HG03045 (cell line): ENCODE data around the gene LAMB3.

Experiments used
- ATAC-seq: cut with Tn5 transposase; IDR thresholded peaks from one replicate; pipeline ENCODE4 v1.9.1; 2021; ENCODE audit warnings: mild to moderate bottlenecking, moderate library complexity; ENCODE audit not compliant: unreplicated experiment

Gene LAMB3

GRCh38 chr1:209634005-209634737, 18.1 kb downstream of the LAMB3 start:
- no peak for ATAC-seq

- ATAC-seq = no peak
These were observed 18.8 kb downstream of the LAMB3 start for GRCh38 chr1:209633335-209633997.

GRCh38 chr1:209630383-209631225, 21.6 kb downstream of the LAMB3 start:
- no peak for ATAC-seq

GRCh38 chr1:209629621-209630382, 22.4 kb downstream of the LAMB3 start:
- no peak for ATAC-seq

GRCh38 chr1:209628618-209629299, 23.5 kb downstream of the LAMB3 start:
- no peak for ATAC-seq

DNA sequence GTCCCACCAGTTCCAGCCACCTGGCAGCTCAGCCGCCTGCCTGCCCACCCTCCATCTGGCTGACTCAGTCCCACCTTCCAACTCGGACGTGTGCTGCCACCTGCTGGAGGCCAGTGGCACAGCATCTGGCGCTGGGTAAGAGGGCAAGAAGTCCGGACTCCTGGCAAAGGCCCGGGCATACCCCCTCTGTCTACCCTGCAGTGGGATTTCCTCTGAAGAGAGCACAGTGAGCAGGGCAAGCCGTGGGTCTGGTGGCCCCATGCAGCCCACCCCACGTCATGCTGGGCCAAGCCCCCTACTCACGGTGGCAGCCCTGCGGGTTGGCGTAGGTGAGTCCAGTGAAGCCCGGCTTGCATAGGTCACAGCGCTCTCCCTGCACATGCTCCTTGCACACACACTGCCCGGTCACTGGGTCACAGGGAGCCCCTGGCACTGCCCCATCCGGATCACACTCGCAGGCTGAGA, 24.5 kb downstream of the LAMB3 start:
- peak; percentile 74 for ATAC-seq

GRCh38 chr1:209627027-209627731, 25.0 kb downstream of the LAMB3 start:
- ATAC-seq = no peak

DNA sequence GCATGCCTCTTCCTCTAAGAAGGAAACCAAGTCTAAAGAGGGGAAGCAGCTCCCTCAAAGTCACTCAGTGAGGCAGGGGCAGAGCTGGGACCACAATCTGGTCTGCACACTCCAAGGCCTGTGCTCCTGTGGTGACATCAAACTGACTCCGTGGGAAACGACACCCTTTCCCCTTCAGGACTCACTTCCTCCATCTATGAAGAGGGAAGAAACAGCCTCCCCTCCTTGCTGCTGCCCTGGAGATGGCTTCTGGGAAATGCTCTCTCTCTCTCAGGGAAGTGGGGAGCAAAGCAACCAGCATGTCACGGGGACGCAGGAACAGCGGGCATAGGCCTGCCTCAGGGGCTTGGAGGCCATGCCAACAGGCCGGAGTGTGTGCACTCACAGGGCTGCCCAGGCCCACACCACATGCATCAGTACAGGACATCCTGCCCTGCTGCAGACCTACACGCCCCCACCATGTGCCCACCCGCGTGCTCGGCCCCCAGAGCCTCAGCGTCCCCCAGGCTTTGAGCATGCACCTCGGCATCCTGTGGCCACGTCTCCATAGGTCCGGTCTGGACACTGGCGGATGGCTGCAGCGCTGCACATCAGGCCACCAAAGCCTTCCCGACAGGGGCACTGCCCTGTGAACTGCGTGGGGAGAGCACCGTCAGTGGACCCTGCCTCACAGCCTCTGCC, 25.7 kb downstream of the LAMB3 start:
- no peak for ATAC-seq

DNA sequence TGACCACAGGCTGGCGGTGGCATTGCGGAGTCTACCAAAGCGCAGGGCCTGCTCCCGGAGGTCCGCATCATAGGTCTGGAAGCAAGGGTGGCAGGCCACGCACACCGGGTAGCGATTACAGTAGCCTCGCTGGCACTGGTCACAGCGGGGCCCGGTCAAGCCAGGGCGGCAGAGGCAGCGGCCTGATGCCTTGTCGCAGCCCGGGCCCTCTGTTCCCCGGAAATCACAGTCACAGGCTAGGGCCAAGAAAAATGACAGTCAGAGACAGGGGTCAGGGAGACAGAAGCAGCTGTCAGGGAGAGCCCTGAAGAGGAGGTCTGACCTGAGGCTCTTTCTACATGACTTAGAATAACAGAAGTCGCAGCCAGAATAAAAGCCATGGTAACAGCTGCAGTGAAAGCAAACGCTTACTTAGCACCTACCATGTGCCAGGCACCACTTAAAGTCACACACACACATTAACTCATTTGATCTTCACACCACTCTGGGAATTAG, 26.4 kb downstream of the LAMB3 start:
- ATAC-seq = no peak

DNA sequence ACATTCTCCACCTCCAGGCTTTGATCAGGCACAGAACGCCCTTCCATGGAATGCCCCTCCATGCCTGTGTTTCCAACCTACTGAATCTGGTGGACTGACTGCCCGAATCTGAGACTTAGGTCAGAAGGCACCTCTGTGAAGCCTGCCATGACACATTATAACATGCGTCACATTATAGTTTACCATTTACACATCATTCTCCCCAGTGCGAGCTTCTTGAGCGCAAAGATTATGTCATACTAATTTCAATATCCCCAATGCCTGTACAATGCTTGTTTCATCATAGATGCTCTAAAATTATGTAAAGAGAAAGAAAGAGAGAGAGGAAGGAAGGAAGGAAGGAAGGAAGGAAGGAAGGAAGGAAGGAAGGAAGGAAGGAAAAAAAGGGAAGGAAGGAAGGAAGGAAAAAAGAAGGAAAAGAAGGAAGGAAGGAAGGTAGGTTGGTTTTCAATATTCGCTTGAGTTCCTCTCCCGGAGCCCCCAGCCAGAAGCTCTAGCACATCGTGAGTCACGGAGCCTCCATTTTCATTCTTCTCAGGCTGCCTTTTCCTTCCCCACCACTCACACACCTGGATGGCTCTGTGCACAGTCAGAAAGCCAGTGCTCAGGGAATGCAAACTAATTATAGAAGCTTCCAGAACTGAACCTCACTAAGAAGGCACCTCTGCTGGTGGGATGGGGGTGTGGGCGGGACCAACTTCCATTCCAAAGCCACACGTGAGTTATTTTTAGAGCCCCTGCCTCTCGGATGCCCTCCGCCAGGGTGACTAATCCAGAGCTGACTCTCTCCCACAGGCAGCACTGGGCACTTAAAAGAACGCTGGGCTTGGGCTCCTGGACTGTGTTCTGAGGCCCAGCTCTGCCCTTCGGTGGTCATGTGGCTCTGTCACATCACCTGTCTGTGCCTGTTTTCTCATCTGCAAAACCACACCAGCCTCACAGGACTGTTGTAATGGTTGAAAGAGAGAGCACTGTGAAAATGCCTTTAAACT, 27.4 kb downstream of the LAMB3 start:
- no peak for ATAC-seq

- no peak for ATAC-seq
These were observed 29.1 kb downstream of the LAMB3 start for GRCh38 chr1:209622841-209623829.

- ATAC-seq = no peak
These were observed 30.2 kb downstream of the LAMB3 start for GRCh38 chr1:209621741-209622655.

GRCh38 chr1:209621286-209621685, 30.9 kb downstream of the LAMB3 start:
- no peak for ATAC-seq

DNA sequence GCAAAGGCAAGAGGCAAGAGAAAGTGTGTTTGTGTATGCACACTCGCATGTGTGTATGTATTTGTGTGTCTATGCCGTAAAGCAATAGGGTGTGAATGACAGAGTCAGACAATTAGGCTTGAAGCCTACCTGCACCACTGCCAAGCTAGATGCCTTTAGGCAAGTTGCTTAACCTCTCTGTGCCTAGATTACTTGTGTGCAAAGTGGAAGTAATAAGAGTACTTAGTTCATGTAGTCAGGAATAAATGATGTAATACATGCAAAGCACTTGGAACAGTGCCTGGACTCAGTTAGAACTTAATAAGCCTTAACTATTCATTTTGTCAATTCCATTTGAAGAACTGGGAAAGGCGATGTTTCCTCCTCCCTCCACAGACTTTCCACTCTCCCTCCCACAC, 31.7 kb downstream of the LAMB3 start:
- no peak for ATAC-seq

DNA sequence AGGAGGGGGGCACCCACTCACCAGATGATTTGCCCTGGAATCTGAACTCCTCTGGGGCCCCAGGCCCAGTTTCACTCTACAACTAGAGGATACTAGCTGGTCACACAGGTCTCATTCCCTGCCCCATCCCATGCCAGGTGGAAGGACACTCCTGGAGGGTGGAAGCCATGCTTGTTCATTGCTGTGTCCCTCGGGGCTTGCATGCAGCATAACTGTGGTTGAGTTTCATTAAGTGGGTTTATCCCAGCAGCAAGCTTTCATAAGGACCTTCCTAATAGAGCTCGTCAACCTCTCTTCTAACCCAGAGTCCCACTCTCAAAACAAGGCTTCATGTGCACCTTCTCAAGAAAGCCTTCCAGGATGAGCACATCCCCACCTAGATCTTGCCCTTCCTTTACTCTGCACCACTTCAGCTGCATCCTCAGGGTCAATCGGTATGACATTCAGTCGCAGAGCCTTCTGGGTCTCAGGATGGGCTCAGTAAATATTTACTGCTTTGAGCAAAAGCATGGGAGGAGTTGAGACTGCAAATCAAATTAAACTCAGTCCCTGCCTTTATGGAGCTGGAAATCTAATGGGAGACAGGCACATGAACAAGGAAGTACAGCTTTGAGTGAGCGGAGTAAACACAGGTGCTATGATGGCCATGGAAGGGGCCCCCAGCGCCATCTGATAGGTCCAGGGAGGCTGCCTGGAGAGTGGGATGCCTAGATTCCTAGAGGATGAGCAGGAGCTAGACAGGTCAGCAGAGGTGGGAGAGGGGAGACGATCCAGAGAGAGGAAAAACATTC, 32.3 kb downstream of the LAMB3 start:
- no peak for ATAC-seq
